Measurements from ENCODE around the gene SLC2A4.
"Not testable (repeated sequence)": the region's sequence is repeated elsewhere in the genome, so short reads cannot be mapped to it uniquely, and the experiment has no call there.

SLC2A4 gene

DNA sequence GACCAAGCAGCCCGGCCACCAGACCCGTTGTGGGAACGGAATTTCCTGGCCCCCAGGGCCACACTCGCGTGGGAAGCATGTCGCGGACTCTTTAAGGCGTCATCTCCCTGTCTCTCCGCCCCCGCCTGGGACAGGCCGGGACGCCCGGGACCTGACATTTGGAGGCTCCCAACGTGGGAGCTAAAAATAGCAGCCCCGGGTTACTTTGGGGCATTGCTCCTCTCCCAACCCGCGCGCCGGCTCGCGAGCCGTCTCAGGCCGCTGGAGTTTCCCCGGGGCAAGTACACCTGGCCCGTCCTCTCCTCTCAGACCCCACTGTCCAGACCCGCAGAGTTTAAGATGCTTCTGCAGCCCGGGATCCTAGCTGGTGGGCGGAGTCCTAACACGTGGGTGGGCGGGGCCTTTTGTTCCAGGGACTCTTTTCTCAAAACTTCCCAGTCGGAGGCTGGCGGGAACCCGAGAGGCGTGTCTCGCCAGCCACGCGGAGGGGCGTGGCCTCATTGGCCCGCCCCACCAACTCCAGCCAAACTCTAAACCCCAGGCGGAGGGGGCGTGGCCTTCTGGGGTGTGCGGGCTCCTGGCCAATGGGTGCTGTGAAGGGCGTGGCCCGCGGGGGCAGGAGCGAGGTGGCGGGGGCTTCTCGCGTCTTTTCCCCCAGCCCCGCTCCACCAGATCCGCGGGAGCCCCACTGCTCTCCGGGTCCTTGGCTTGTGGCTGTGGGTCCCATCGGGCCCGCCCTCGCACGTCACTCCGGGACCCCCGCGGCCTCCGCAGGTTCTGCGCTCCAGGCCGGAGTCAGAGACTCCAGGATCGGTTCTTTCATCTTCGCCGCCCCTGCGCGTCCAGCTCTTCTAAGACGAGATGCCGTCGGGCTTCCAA is at the start of gene SLC2A4:
SLC2A4 (plus strand) TSS at position 645 of the 879 bp plus-strand sequence; CDS start at position 862, 217 bp downstream.
- peak; percentile 46 for DNase-seq (ENCODE audit: low read depth, low spot score)

DNA sequence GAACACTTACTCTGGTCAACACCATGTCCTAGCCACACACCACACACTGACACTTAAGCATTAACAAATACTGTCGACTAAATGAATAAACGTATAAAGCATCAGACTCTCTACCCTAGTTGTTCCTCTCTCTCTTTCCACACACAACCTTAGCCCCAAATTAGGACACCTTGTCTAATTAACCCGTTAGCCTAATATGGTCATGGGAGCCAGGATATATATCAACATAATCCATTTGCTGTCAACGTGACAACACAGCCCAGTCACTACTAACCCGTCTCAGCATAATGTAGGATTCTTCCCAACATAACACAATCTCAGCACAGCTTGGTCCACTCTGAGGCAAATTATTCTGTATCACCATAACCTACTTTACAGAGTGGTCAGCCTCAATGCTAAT is 49.4 kb upstream of the SLC2A4 start:
- no peak for DNase-seq (ENCODE audit: low read depth, low spot score)

DNA sequence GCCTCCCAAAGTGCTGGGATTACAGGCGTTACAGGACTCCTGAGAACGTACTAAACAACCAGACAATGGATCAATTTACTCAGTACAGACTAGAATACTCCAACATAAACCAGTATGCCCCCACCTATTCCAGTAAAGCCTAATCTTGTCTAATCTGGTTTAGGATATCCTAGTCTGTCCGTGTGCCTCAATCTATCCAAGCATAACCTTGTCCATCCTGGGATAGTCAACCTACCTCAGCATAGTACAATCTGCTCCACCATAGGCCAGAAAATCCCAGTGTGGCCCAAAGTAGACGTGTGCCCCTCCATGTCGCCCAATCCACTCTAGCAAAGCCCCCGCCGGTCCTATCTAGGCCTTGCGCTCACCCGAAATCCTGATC is 47.8 kb upstream of the SLC2A4 start:
- no peak for DNase-seq (ENCODE audit: low read depth, low spot score)

DNA sequence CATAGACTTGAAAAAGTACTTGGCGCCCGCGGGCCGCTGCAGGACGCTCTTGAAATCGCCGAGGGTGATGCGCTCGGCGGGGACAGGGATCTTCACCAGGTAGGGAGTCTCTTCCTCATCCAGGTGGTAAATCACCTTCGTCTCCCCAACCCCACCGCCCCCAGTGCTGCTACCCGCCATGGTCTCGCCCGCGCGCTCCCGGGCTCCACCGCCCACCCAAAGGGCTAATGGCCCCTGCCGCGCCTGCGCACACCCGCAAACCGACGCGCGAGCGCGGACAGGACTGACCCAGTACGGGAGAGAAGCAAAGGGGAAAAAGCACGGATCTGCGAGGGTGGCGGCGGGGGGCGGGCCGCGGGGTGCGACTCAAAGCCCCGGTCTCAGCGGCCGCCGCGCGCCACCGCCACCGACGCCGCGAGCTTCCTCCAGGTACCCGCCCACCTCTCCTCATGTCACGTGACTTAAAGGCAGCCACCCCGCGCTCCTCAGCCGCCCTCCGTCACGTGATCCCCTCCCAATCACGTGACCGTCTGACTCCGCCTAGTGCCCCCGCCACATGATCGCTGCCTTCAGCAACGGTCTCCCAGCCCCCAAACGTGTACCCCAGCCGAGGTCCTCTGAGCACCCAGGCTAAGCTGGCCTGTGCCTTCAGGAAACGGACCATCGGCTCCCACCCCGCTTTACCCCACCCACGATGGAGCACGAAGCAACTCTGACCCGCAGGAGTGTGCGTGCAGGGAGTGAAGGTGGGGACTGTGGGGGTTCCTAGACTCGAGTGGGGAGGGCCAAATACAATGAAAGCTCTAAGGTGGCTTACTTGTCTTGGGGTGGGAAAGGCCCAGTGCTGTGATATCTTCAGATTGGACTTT is 47.2 kb upstream of the SLC2A4 start, which contains the start of gene DVL2:
DVL2 (minus strand) TSS at position 435 of the 869 bp plus-strand sequence; CDS start at position 180, 255 bp downstream.
- peak; percentile 85 for DNase-seq (ENCODE audit: low read depth, low spot score)

DNA sequence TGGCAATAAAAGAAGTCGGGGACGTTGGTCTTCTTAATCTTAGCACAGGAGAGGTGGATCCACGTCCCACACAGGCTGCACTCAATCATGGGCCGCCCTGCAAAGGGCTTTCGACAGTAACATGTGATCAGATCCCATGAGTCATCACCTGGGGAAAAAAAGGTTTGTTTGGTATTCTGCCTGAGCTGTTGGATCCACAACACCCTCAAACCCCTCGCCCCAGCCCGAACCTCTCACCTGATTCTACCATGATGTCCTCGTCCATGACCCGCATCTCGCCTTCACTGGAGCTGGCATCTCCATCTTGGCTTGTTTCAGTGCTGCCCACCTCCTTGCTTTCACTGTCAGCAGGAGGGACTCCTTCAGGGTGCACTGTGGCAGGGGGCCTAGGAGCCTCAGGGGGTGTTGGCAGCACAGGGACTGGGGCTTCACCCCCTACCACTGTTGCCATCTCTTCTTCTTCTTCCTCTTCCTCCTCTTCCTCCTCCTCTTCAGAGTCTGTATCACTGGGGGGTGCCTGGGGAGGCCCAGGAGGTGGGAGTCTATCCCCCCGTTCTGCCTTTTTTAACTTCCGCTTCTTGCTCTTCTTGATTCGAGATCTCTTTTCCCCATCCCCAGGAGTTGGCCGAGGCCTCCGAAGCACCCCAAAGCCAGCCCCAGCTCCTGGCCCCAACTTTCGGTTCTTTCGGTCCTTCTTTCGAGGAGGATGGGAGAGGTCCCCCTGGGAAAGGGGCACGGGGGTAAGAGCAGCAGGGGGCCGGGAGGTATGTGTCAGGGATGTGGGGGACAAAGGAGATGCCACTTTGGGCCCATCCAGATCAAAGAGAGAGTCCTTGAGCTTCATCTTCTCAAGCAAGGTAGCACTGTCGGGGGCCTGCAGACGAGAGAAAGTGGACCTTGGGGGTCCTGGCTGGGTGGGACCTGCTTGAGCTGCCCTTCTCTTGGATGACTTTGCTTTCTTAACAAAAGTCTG is 45.5 kb upstream of the SLC2A4 start:
- no peak for DNase-seq (ENCODE audit: low read depth, low spot score)

GRCh38 chr17:7236808-7237207 is 44.7 kb upstream of the SLC2A4 start:
- DNase-seq (ENCODE audit: low read depth, low spot score) = no peak

DNA sequence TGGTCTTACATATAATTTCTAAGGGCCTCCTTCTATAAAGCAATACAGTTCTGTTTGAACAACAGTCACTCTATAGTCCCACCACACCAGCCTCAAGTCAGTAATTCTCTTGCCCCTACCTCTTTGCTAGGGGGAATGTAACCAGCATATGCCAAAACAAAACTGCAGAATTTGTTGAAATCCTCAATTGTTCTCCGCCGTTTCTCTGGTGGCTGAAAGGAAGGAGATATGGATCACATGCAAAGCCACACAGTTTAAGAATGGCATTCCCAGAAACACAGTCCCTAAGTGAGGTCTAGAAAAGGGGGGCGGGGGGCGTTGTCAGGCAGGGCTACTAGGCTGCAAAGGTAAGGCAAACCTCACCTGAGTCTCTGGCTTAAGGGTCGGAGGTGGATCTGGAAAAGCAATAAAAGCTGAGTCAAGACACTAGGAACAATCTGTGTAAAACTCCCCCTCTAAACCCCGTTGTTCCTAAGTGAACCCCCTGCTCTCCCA is 44.2 kb upstream of the SLC2A4 start:
- no peak for DNase-seq (ENCODE audit: low read depth, low spot score)

GRCh38 chr17:7237761-7238419 is 43.6 kb upstream of the SLC2A4 start:
- DNase-seq (ENCODE audit: low read depth, low spot score) = peak; percentile 72

DNA sequence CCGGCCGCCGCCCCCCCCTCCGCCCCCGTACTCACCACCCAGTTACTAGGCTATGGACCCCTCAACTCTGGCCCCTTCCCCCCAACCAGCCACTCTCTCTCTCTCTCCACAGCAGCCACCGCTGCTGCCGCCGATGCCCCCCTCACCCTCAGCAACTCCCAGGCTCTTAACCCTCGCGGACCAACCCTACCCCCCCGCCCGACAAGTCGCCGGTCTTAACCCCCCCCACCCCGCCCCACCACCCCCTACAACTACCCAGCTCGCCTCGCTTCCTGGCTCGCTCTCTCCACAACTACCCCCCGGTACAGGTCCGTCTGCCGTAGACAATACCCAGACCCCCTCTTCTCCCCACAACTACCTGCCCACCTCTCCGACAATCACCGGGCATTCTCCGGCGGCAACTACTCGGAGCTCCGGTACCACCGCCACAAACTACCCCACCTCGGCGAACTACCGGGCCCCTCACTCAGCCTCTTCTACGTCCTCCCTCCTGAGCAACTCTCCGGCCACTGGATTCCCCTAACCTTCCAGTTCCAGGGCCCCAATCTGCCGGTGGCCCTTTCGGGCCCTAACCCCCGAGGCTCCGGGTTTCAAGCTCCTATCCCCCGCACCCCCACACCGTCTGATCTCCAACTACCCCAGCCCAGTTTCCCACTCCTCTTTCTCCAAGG is 43.0 kb upstream of the SLC2A4 start:
- DNase-seq (ENCODE audit: low read depth, low spot score) = no peak

GRCh38 chr17:7239091-7240027 is 42.2 kb upstream of the SLC2A4 start, which contains the start of gene PHF23:
Gene PHF23 (minus strand): TSS chr17:7239457. CDS start chr17:7239279, 178 bp downstream.
- DNase-seq (ENCODE audit: low read depth, low spot score) = peak; percentile 94

DNA sequence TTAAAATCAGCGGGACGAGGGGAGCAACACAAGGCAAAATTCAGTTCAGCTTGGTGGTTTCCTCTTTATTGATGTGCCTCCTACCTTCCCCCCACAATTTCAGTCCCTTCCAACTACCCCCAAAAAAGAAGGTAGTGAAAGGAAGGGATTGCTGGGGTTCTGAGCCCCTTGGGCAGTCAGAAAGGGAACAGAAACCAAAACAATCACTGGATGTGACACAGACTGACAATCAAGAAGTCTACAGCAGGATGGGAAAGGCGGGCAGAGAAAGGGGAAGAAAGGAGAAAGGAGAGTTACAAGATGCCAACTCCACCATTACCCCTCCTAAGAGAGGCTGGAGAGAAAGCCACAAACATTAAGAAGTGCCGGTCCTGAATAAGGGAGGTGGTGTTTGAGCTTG is 41.1 kb upstream of the SLC2A4 start:
- no peak for DNase-seq (ENCODE audit: low read depth, low spot score)

GRCh38 chr17:7241090-7241733 is 40.3 kb upstream of the SLC2A4 start:
- DNase-seq (ENCODE audit: low read depth, low spot score) = no peak

DNA sequence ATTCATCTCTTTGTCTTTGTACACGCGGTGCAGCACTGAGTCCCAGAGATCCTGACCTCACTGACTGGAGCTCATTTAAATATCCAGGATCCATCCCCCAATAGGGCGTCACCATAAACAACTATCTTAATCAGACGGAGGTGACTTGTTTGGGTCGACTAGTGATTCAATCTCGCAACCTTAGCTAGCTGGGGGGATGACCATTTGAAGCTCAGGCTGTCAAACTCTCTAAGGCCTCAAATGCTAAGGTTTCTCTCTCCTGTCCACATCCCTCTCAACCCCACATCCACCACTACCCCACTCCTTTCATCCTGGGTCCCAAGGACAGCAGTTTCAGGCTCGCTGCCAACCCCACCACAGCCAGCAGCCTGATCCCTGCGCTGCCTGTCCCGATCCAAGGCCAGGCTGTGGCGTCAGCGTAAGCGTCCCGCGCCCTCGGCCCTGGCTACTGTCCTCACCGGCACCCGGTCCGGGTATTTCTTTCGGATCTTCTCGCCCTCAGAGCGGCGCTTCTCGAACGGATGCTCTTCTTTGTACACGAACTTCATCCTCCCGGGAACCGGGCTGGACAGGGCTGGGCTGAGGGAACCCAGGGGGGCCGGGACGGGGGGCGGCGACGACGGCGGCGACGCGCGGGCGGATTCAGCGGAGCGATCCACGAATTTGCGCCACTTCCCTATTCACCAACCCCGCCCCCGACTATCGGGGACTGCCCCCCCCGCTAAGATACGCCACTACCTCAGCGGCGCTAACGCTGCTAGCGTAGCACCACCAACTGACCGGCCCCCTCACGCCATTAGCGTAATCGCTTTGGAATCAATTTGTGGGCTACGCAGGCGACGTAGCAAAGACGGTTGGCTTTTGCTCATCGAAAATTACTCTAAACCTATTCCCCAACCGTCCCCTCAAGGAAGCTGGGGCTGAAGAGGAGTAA is 39.5 kb upstream of the SLC2A4 start, which contains the start of gene GABARAP:
GABARAP (minus strand) TSS at position 667 of the 934 bp plus-strand sequence; CDS start at position 548, 119 bp downstream.
- peak; percentile 89 for DNase-seq (ENCODE audit: low read depth, low spot score)

DNA sequence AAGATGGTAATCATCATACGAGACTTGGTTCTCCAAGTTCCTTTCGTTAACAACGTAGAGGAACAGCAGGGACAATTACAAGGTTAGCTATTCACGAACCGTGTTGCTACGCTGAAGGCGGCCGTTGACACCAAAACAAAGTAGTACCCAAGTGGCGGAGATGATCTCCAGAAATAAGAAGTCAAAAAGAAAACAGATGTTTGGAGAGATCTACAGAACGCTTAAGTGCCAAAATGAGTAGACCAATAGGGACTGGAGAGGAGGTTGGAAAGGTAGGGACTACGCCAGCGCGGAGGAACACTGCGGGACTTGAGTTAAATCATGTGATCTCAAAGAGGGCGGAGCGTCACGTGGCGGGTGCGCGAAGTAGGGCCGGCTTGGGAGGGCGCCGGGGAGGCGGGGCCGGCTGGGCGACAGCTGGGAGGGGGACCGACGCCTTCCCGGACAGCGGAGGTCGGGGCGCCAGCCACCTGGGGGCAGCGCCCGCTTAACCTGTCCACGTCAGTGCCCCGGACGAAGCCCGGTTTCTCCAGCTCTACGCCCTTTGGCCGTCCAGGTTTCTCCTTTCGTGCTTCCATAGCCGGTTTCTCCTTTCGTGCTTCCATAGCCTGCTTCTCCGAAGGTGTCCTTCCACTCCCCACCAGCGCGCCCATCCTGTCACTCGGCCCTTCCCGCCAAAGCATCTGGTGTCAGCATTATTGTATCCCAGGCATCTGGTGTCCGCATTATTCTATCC is 38.6 kb upstream of the SLC2A4 start:
- peak; percentile 89 for DNase-seq (ENCODE audit: low read depth, low spot score)

GRCh38 chr17:7243453-7243729 is 38.1 kb upstream of the SLC2A4 start:
- no peak for DNase-seq (ENCODE audit: low read depth, low spot score)

GRCh38 chr17:7243838-7244237 is 37.7 kb upstream of the SLC2A4 start:
- not testable (repeated sequence) for DNase-seq (ENCODE audit: low read depth, low spot score)

Data from activated CD4-positive, CD25-positive, alpha-beta regulatory T cell treated with anti-CD3 and anti-CD28 coated beads, Interleukin-2, amount 50 U/mL, for 16 hours (primary cell).